GM10266 (cell line): ENCODE measurements around the gene TULP4.
"Not testable (repeated sequence)": the region's sequence is repeated elsewhere in the genome, so short reads cannot be mapped to it uniquely, and the experiment has no call there.

Source experiments
- DNase-seq: peaks from one replicate; pipeline ENCODE4 v3.0.0; 2012; ENCODE audit errors: extremely low spot score
- TF ChIP-seq, protein P1 (sequence below): IDR thresholded peaks from 2 replicates; pipeline ENCODE4 v1.5.1; 2012; ENCODE audit warnings: mild to moderate bottlenecking, low read depth; ENCODE audit not compliant: control insufficient read depth, insufficient read depth; ENCODE audit errors: missing control alignments

Gene TULP4

DNA sequence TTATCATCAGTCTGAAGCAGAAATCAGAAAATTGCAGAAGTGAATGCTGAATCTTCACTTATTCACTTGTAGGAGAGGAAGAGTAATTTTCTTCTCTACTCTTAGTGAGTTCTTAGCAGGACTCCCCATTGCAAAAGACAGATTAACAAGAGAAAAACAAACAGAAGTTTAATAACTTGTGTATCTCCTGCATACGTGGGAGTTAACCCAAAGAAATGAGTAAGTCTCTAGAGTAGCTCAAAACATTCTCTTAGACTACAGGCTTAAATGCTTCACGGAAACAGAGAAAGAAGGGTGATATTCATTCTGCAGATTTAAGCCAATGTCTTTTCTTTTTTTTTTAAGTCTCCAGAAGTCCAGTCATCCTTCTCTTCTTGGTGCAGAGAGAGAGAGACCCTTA is 149.7 kb downstream of the TULP4 start:
- DNase-seq: no peak
- TF ChIP-seq, protein P1, sequence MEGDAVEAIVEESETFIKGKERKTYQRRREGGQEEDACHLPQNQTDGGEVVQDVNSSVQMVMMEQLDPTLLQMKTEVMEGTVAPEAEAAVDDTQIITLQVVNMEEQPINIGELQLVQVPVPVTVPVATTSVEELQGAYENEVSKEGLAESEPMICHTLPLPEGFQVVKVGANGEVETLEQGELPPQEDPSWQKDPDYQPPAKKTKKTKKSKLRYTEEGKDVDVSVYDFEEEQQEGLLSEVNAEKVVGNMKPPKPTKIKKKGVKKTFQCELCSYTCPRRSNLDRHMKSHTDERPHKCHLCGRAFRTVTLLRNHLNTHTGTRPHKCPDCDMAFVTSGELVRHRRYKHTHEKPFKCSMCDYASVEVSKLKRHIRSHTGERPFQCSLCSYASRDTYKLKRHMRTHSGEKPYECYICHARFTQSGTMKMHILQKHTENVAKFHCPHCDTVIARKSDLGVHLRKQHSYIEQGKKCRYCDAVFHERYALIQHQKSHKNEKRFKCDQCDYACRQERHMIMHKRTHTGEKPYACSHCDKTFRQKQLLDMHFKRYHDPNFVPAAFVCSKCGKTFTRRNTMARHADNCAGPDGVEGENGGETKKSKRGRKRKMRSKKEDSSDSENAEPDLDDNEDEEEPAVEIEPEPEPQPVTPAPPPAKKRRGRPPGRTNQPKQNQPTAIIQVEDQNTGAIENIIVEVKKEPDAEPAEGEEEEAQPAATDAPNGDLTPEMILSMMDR: no peak

DNA sequence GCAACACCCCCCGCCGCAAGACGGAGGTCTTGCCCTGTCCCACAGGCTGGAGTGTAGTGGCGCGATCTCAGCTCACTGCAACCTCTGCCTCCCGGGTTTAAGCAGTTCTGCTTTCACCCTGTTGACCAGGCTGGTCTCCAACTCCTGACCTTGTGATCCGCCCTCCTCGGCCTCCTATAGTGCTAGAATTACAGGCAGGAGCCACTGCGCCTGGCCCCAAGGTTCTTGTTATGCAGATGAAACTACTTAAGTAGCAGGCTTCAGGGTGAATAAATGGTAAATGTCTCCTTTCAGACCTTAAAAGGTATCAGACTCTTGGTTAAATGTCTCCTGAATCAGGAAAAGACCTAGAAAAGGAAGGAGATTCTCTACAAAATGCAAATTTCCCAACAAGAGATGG is 152.2 kb downstream of the TULP4 start:
- TF ChIP-seq, protein P1: no peak

DNA sequence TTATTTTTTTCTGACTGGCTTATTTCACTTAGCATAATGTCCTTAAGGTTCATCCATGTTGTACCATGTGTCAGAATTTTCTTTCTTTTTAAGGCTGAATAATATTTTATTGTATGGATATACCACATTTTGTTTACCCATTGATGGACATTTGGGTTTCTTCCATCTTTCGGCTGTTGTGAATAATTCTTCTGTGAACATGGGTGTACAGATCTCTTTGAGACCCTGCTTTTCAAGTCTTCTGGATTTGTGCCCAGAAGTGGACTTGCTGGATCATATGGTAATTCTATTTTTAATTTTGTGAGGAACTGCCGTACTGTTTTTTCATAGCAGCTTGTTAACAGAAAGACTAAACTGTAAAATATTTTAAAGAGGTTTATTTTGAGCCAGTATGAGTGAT is 153.0 kb downstream of the TULP4 start:
- DNase-seq: no peak
- TF ChIP-seq, protein P1: no peak

More for the DNA sequence above, 152.2 kb downstream of the TULP4 start:
- no peak for DNase-seq

DNA sequence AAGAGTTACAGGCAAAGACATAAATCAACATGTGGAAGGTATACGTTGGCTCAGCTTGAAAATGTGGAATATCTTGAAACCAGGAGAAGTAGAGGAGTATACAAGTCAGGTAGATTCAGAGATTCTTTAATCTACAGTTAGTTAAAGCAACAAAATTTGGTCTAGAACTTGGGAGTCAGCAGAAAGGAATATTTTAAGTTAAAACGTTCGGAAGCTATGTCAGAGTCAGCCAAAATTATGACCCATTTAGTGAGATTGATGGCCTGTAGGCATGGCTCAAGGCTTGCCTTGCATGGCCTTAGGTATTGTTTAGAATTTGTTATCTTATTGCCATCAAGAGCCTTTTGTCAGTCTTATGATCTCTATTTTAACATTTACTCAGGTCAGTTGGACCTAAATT is 153.5 kb downstream of the TULP4 start:
- TF ChIP-seq, protein P1: no peak
- no peak for DNase-seq

DNA sequence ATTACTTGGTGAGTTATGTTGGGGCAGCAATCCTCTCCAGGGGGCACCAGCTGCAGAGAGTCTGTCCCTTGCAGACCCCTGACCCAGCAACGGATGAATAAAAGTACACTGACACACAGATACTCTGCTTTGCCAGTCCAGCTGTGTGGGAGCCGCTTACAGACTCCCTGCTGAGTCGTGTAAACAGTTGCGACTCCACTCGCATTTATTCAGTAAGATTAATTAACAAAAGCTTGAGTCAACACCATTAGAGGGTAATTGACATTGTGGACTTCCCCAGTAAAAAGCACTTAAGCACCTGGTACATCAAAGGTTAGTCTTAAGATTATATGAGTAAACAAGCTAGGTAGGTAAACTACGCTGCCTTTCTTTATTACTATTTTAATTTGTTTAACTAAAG is 155.7 kb downstream of the TULP4 start:
- DNase-seq: no peak
- TF ChIP-seq, protein P1: no peak

DNA sequence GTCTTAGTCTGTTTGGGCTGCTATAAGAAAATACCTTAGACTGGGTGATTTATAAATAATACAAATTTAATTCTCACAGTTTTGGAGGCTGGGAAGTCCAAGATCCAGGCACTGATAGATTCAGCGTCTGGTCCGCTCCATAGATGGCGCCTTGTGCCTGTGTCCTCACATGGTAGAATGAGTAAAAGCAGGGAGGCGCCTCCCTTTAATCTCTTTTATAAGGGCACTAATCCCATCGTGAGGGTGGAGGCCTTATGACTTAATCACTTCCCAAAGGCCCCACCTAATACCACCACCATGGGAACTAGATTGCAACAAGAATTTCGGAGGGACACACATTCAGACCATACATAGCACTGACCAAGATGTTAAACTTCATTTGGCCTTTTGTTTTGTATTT is 156.4 kb downstream of the TULP4 start:
- DNase-seq: no peak
- TF ChIP-seq, protein P1: no peak

DNA sequence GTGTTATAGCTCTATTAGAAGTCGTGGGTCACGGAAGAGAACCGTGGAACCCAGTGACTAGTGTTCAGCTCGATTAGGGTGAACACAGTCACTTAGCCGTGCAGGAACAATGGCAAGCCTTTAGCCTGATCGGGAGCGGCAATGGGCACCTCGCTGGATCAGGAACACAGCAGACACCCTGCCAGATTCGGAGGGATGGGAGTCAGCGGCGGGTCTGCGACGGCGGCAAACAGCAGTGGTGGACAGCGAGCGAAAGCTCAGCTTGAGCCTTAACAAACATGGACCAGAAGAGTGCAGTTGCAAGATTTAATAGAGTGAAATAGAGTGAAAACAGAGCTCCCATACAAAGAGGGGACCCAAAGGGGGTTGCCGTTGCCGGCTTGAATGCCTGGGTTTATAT is 157.8 kb downstream of the TULP4 start:
- DNase-seq: not testable (repeated sequence)

DNA sequence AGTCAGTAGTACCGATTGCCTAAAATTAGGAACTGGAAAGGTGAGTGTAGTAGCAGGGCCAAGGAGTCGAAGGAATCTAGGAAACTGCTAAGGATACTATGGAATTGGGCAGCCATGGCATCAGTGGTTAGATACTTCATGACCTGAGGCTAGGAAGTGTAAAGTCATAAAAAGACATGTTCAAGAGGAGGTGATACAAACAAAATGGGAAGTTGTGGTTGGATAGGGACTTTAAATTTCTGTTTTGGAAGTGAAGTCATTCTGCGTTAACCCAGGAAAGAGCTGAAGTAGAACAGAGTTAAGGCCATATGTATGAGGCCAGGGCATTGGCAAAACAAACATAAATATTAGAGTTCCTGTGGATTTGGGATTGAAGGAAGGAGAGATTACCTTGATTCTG is 159.1 kb downstream of the TULP4 start:
- DNase-seq: no peak
- TF ChIP-seq, protein P1: no peak
